GM23338 (cell line): Measurements from ENCODE around the gene TYW1B. TPM values are rescaled to one million over a fixed set of nuclear protein-coding genes. Genes with fewer than 3 reads are reported as not detected.
"Not testable (repeated sequence)": the region's sequence is repeated elsewhere in the genome, so short reads cannot be mapped to it uniquely, and the experiment has no call there.

ENCODE experiments used
- ATAC-seq: fragments of 200-7000 bp; cut with Tn5 transposase; 3 replicates; pipeline ENCODE4 v1.9.1; 2020
- DNase-seq: peaks from one replicate; pipeline ENCODE4 v3.0.0-alpha.2; 2015; ENCODE audit warnings: low spot score
- H2AFZ ChIP-seq: fragments of 200-600 bp; sonication (generic); 2 replicates; pipeline ENCODE4 v1.8.0; 2016; ENCODE audit warnings: antibody characterized with exemption, mild to moderate bottlenecking, moderate library complexity
- H3F3A ChIP-seq: fragments of 200-600 bp; sonication (generic); replicated peaks from 2 replicates; pipeline ENCODE4 v1.8.0; 2017; ENCODE audit warnings: antibody characterized with exemption, mixed run types, low read depth
- H3K27ac ChIP-seq: fragments of 200-600 bp; sonication (generic); 2 replicates; pipeline ENCODE4 v1.6.1; 2016; ENCODE audit warnings: low read depth
- H3K27me3 ChIP-seq: fragments of 200-600 bp; sonication (generic); 2 replicates; pipeline ENCODE4 v1.8.0; 2016; ENCODE audit warnings: mild to moderate bottlenecking, mixed run types, moderate library complexity; ENCODE audit not compliant: insufficient read depth
- H3K36me3 ChIP-seq: fragments of 200-600 bp; sonication (generic); 2 replicates; pipeline ENCODE4 v1.8.0; 2016; ENCODE audit warnings: mild to moderate bottlenecking; ENCODE audit not compliant: insufficient read depth
- H3K4me1 ChIP-seq: fragments of 200-600 bp; sonication (generic); 2 replicates; pipeline ENCODE4 v1.8.0; 2016; ENCODE audit warnings: mild to moderate bottlenecking, moderate library complexity; ENCODE audit not compliant: insufficient read depth
- H3K4me2 ChIP-seq: fragments of 200-600 bp; sonication (generic); 2 replicates; pipeline ENCODE4 v1.7.1; 2017; ENCODE audit warnings: mixed run types
- H3K4me3 ChIP-seq: fragments of 200-600 bp; sonication (generic); 2 replicates; pipeline ENCODE4 v1.6.1; 2016; ENCODE audit warnings: mixed run types
- H3K79me2 ChIP-seq: fragments of 200-600 bp; sonication (generic); replicated peaks from 2 replicates; pipeline ENCODE4 v1.8.0; 2017; ENCODE audit warnings: mild to moderate bottlenecking; ENCODE audit not compliant: insufficient read depth
- H3K9me2 ChIP-seq: fragments of 200-600 bp; sonication (generic); 2 replicates; pipeline ENCODE4 v1.8.0; 2017; ENCODE audit not compliant: insufficient read depth
- H4K20me1 ChIP-seq: fragments of 200-600 bp; sonication (generic); replicated peaks from 2 replicates; pipeline ENCODE4 v1.8.0; 2017; ENCODE audit warnings: mild to moderate bottlenecking; ENCODE audit not compliant: insufficient read depth
- H3K27ac Mint-ChIP-seq: 2 replicates; pipeline ENCODE4 v1.8.0; 2020; ENCODE audit warnings: inconsistent platforms, mild to moderate bottlenecking, moderate library complexity, mixed read lengths
- H3K27me3 Mint-ChIP-seq: 3 replicates; pipeline ENCODE4 v1.8.0; 2022; ENCODE audit warnings: low read depth, mild to moderate bottlenecking, moderate library complexity, mixed read lengths, inconsistent platforms; ENCODE audit not compliant: insufficient read depth, poor library complexity
- H3K36me3 Mint-ChIP-seq: 3 replicates; pipeline ENCODE4 v1.8.0; 2021; ENCODE audit warnings: low read depth, mild to moderate bottlenecking, inconsistent platforms, moderate library complexity, mixed read lengths
- H3K4me1 Mint-ChIP-seq: 3 replicates; pipeline ENCODE4 v1.8.0; 2020; ENCODE audit warnings: mild to moderate bottlenecking, inconsistent platforms, mixed read lengths
- H3K4me3 Mint-ChIP-seq: 3 replicates; pipeline ENCODE4 v1.8.0; 2021; ENCODE audit warnings: moderate library complexity, mild to moderate bottlenecking, inconsistent platforms, mixed read lengths
- H3K9me3 Mint-ChIP-seq: 3 replicates; pipeline ENCODE4 v1.8.0; 2020; ENCODE audit warnings: moderate library complexity, mild to moderate bottlenecking, inconsistent platforms, mixed read lengths
- CREB1 ChIP-seq: fragments of 250-450 bp; sonication (Bioruptor Pico); IDR thresholded peaks from 2 replicates; pipeline ENCODE4 v1.5.0; 2020; ENCODE audit warnings: low read depth, mild to moderate bottlenecking, moderate library complexity
- CTCF ChIP-seq, 2 experiments: fragments of 200-600 bp in 1 of 2; sonication (generic) in 1 of 2; conservative IDR thresholded peaks; 2 replicates each; pipeline versions ENCODE4 v1.5.1 to v1.6.1; 2016 to 2017; ENCODE audit warnings: antibody characterized with exemption in 2 of 2, low read depth in 2 of 2, mild to moderate bottlenecking in 2 of 2, moderate library complexity in 1 of 2
- ETS1 ChIP-seq: IDR thresholded peaks from 2 replicates; pipeline ENCODE4 v1.6.1; 2016; ENCODE audit warnings: antibody characterized with exemption
- EZH2 ChIP-seq: fragments of 200-600 bp; sonication (generic); IDR thresholded peaks from one replicate; pipeline ENCODE4 v1.8.0; 2017; ENCODE audit warnings: antibody characterized with exemption, mild to moderate bottlenecking, low read depth; ENCODE audit not compliant: unreplicated experiment
- EZH2phosphoT487 ChIP-seq: fragments of 200-600 bp; sonication (generic); IDR thresholded peaks from one replicate; pipeline ENCODE4 v1.8.1; 2018; ENCODE audit warnings: antibody characterized with exemption; ENCODE audit not compliant: unreplicated experiment
- JUNB ChIP-seq: IDR thresholded peaks from one replicate; pipeline ENCODE4 v1.6.1; 2016; ENCODE audit warnings: antibody characterized with exemption; ENCODE audit not compliant: unreplicated experiment
- NANOG ChIP-seq: IDR thresholded peaks from 2 replicates; pipeline ENCODE4 v1.6.1; 2016; ENCODE audit warnings: antibody characterized with exemption, borderline replicate concordance
- POLR2AphosphoS5 ChIP-seq: IDR thresholded peaks from 2 replicates; pipeline ENCODE4 v1.6.1; 2016; ENCODE audit warnings: antibody characterized with exemption, low read depth
- STAT1 ChIP-seq: IDR thresholded peaks from one replicate; pipeline ENCODE4 v1.6.1; 2016; ENCODE audit warnings: antibody characterized with exemption; ENCODE audit not compliant: unreplicated experiment
- ZNF114 ChIP-seq: fragments of 250-450 bp; sonication (Bioruptor Pico); IDR thresholded peaks from 2 replicates; pipeline ENCODE4 v1.5.0; 2020; ENCODE audit warnings: mild to moderate bottlenecking, moderate library complexity
- polyA plus RNA-seq: library from polyadenylated mRNA; unstranded; fragments of >200 nt; fragmentation: Nextera tagmentation; extraction: Ambion mirVana; gene quantifications from 2 replicates; pipeline ENCODE4 v1.2.1, GENCODE V29; 2016
- total RNA-seq: library from RNA; depleted of rRNA; stranded (reverse); fragments of >200 nt; shearing (Covaris generic); gene quantifications from 2 replicates; pipeline ENCODE4 v1.2.3, GENCODE V29; 2014
- TF ChIP-seq, protein P1 (sequence below): IDR thresholded peaks from one replicate; pipeline ENCODE4 v1.6.1; 2018; ENCODE audit warnings: antibody characterized with exemption; ENCODE audit not compliant: unreplicated experiment

TYW1B gene
- total and polyA plus RNA-seq, 2 experiments from 2014 or later, result 2.8 to 5.6 TPM

GRCh38 chr7:72675686-72676085 is 152.3 kb downstream of the TYW1B start:
- not testable (repeated sequence) for H3K27me3 Mint-ChIP-seq, ATAC-seq, H3K9me2 ChIP-seq, H3K4me1 Mint-ChIP-seq, H3K4me3 ChIP-seq, H3K27ac Mint-ChIP-seq, H3K36me3 ChIP-seq, H3F3A ChIP-seq, H3K27ac ChIP-seq, H3K36me3 Mint-ChIP-seq, H3K4me1 ChIP-seq, DNase-seq, H3K27me3 ChIP-seq, H4K20me1 ChIP-seq, H3K4me3 Mint-ChIP-seq, H2AFZ ChIP-seq, H3K79me2 ChIP-seq, H3K4me2 ChIP-seq, H3K9me3 Mint-ChIP-seq

DNA sequence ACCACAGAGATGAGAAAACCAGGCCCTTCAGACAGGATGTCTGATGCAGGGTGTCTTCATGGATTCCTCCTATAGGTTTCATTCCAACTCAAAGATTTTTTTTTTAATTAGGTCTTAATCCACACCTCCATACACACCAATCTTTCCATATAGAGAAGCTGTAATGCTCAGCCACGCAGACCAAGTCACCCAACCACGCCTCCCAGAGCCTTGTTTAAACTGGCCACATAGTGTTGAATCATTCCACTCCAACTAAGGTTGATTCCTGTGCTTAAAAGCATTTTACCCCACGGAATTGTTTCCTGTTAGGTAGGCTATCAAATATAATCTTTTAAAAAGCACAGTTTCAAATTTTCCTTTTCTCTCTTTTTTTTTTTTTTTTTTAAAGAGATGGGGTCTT is 153.6 kb downstream of the TYW1B start:
- Histone ChIP-seq H3F3A (no peaks in the 10 kb centered on the region), H3K27me3 (no peaks in the 10 kb centered on the region), H3K4me3 (no peak overlapping the region), H3K36me3 (no peaks in the 10 kb centered on the region), H2AFZ (no peak overlapping the region), H3K9me2 (no peaks in the 10 kb centered on the region), H3K79me2 (no peaks in the 10 kb centered on the region), H3K27ac (no peak overlapping the region), H3K4me1 (no peaks in the 10 kb centered on the region), H4K20me1 (no peaks in the 10 kb centered on the region), H3K4me2 (no peak overlapping the region)
- no peak overlapping the region for H3K4me3 Mint-ChIP-seq
- no peaks in the 10 kb centered on the region for H3K27me3 Mint-ChIP-seq
- H3K9me3 Mint-ChIP-seq, result no peaks in the 10 kb centered on the region
- H3K4me1 Mint-ChIP-seq, result no peaks in the 10 kb centered on the region
- no peaks in the 10 kb centered on the region; the same call in 2 of the 3 replicates for H3K36me3 Mint-ChIP-seq
- 0 out of 2 replicates have a peak overlapping the region, but pooled peaks have one; percentile 23 for H3K27ac Mint-ChIP-seq
- ATAC-seq (no peak), DNase-seq (no peak)
- TF ChIP-seq CTCF (conservative IDR thresholded peaks at IDR 0.05; ENCODE audit: low read depth in 2 of 2), result no peak
- no peak for TF ChIP-seq JUNB
- no peak for TF ChIP-seq POLR2AphosphoS5
- no peak for TF ChIP-seq EZH2
- no peak for TF ChIP-seq EZH2phosphoT487
- TF ChIP-seq STAT1, result no peak
- no peak for TF ChIP-seq ZNF114
- TF ChIP-seq CREB1 (CRISPR knock-in tag), result no peak
- no peak for TF ChIP-seq ETS1
- TF ChIP-seq NANOG, result no peak
- TF ChIP-seq, protein P1, sequence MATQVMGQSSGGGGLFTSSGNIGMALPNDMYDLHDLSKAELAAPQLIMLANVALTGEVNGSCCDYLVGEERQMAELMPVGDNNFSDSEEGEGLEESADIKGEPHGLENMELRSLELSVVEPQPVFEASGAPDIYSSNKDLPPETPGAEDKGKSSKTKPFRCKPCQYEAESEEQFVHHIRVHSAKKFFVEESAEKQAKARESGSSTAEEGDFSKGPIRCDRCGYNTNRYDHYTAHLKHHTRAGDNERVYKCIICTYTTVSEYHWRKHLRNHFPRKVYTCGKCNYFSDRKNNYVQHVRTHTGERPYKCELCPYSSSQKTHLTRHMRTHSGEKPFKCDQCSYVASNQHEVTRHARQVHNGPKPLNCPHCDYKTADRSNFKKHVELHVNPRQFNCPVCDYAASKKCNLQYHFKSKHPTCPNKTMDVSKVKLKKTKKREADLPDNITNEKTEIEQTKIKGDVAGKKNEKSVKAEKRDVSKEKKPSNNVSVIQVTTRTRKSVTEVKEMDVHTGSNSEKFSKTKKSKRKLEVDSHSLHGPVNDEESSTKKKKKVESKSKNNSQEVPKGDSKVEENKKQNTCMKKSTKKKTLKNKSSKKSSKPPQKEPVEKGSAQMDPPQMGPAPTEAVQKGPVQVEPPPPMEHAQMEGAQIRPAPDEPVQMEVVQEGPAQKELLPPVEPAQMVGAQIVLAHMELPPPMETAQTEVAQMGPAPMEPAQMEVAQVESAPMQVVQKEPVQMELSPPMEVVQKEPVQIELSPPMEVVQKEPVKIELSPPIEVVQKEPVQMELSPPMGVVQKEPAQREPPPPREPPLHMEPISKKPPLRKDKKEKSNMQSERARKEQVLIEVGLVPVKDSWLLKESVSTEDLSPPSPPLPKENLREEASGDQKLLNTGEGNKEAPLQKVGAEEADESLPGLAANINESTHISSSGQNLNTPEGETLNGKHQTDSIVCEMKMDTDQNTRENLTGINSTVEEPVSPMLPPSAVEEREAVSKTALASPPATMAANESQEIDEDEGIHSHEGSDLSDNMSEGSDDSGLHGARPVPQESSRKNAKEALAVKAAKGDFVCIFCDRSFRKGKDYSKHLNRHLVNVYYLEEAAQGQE, result no peak
